Measurements from ENCODE around the gene IGSF6.
"Not testable (repeated sequence)": the region's sequence is repeated elsewhere in the genome, so short reads cannot be mapped to it uniquely, and the experiment has no call there.

Gene IGSF6

DNA sequence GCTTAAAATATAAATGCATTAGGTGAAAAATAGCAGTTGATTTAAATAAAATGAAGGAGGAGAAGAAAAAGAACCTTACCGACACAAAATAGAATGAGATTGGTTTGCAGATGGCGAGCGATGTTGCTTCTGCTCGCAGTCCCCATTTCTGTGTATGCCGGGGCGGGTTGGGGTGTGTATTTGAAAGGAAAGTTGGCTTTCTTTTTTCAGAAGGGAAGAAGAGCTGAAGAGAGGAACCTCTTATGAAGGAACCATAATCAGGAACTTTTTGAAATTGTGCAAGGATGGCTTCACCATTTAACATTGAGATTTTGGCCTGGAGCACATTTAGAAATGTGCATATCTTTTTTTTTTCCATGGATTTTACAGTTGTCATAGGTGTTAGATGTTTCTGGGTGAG, at the start of gene IGSF6:
Gene IGSF6 (minus strand): TSS at position 156 of the 400 bp plus-strand sequence. CDS start 10 bp downstream, at position 146.
- DNase-seq, result no peak

- DNase-seq, result no peak
These were observed 48.9 kb upstream of the IGSF6 start for GRCh38 chr16:21701271-21701670.

GRCh38 chr16:21698169-21699032, 46.0 kb upstream of the IGSF6 start:
- no peak for DNase-seq

DNA sequence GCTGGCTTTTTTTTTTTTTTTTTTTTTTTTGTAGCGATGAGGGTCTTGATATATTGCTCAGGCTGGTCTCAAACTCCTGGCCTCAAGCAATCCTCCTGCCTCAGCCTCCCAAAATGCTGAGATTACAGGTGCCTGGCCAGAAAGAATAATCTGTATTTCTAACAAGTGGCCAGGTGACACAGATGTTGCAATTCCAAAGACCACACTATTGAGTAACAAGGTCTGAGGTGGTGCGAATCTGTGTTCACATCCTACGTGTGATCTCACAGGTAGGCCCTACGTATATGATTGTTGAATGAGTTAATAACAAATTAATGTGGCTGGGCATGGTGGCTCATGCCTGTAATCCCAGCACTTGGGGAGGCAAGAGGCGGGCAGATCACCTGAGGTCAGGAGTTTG, 44.6 kb upstream of the IGSF6 start:
- DNase-seq, result no peak

- DNase-seq, result no peak
These were observed 42.2 kb upstream of the IGSF6 start for GRCh38 chr16:21694609-21695008.

DNA sequence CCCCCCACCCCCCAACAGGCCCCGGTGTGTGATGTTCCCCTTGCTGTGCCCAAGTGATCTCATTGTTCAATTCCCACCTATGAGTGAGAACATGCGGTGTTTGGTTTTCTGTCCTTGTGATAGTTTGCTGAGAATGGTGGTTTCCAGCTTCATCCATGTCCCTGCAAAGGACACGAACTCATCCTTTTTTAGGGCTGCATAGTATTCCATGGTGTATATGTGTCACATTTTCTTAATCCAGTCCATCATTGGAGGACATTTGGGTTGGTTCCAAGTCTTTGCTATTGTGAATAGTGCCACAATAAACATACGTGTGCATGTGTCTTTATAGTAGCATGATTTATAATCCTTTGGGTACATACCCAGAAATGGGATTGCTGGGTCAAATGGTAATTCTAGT, 38.6 kb upstream of the IGSF6 start:
- DNase-seq, result not testable (repeated sequence)

DNA sequence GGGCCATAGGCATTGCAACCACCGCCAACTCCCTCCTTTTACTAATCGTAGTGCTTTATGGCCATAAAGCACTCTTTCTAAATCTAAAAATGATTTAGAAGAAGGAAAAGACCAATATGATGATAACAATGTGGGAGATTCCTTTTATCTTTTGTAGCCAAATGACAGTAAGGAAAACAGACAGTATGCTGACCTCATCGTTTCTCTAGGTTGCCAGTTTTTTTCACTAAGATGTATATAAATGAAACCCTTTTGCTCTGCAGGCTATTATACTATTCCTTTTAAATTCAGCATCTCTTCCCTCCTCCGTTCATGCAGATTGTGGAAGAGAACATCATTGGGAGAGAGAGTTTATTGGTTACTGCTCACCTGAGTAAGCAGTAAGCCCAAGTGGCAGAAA, 36.7 kb upstream of the IGSF6 start:
- DNase-seq, result no peak

DNA sequence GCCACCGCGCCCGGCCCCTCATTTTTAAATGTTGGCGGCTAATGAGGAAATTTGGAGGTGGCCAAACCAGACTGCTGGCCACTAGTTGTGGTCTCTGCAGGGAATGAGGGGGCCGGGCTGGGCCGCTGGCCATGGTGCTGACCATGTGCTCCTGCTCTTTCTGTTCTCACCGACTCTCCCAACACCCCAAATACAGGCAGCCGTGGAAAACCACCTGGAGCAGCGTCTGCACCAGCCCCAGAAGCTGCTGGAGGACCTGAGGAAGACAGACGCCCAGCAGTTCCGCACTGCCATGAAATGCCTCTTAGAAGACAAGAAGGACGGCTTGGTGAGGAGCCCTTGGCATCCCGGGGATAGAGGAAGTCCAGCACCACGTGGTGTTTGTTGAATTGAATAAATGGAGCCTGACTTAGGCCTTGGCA, 32.6 kb upstream of the IGSF6 start:
- no peak for DNase-seq

GRCh38 chr16:21684199-21684598, 31.8 kb upstream of the IGSF6 start:
- DNase-seq, result peak; percentile 14

DNA sequence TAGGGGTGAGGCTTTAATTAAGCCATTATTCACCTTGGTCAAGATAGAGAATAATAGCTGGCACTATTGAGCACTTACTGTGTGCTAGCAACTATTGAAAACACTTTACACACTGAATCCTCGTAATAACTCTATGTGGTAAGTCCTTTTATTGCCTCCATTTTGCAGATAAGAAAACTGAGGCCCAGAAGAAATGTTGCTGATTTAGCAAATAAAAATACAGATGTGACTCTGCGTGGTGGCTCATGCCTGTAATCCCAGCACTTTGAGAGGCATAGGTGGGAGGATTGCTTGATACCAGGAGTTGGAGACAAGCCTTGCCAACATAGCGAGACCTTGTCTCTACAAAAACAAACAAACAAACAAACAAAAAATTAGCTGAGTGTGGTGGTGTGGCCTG, 30.8 kb upstream of the IGSF6 start:
- DNase-seq, result no peak

GRCh38 chr16:21680714-21681113, 28.3 kb upstream of the IGSF6 start:
- not testable (repeated sequence) for DNase-seq

DNA sequence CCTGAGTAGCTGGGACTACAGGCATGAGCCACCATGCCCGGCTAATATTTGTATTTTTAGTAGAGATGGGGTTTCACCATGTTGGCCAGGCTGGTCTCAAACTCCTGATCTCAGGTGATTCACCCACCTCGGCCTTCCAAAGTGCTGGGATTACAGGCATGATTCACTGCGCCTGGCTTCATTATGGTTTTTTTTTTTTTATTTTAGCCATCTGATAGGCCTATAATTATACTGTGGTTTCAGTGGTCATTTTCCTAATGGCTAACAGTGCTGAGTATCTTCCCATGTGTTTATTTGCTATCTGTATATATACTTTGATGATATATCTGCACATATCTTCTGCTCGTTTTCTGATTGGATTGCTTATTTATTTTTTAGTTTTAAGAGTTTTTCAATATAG, 22.0 kb upstream of the IGSF6 start:
- DNase-seq, result not testable (repeated sequence)

GRCh38 chr16:21673469-21673868, 21.1 kb upstream of the IGSF6 start:
- DNase-seq, result no peak

GRCh38 chr16:21667575-21667974, 15.2 kb upstream of the IGSF6 start:
- DNase-seq, result no peak

GRCh38 chr16:21666772-21667171, 14.4 kb upstream of the IGSF6 start:
- DNase-seq, result no peak

DNA sequence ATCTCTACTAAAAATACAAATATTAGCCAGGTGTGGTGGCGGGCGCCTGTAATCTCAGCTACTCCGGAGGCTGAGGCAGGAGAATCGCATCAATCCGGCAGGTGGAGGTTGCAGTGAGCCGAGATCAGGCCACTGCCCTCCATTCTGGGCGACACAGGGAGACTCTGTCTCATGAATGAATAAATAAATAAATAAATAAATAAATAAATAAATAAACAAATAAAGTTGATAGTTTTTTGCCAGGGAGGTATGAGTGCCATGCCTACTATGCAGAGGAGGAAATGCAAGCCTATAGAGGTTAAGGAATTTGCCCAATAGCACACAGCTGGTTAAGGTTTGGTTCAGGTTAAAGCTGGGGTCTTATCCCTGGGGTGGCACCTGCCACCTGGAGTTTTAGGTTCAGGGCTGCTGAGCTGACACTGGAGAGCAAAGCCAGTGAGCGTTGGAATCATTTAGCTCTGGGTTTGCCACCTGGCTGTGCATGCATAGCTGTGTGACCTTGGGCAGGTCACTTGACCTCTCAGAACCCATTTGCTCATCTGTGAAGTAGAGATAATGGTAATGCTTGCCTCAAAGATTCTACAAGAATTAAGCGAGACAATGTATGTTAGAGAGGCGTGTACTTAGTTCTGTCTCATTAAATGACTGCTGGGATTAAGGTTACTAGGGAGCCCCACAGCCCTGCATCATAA, 12.5 kb upstream of the IGSF6 start:
- DNase-seq, result no peak

GRCh38 chr16:21663889-21664647, 11.7 kb upstream of the IGSF6 start, which contains the start of gene OTOA:
OTOA (plus strand) TSS chr16:21663968; CDS start chr16:21678515, 14,547 bp downstream.
- DNase-seq, result peak; percentile 13

DNA sequence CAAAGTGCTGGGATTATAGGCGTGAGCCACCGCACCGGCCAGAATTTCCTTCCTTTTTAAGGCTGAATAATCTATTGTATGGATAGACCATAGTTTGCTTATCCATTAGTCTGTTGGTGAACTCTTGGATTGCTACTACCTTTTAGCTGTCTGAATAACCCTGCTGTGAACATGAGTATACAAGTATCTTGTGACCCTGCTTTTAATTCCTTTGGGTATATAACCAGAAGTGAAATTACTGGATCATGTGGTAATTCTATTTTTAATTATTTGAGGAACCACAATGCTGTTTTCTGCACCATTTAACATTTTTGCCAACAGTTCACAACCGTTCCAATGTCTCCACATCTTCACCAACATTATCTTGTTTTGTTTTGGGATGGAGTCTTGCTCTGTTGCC, 6.7 kb upstream of the IGSF6 start:
- DNase-seq, result no peak

GRCh38 chr16:21656795-21657768, 4.7 kb upstream of the IGSF6 start:
- DNase-seq, result peak; percentile 37

DNA sequence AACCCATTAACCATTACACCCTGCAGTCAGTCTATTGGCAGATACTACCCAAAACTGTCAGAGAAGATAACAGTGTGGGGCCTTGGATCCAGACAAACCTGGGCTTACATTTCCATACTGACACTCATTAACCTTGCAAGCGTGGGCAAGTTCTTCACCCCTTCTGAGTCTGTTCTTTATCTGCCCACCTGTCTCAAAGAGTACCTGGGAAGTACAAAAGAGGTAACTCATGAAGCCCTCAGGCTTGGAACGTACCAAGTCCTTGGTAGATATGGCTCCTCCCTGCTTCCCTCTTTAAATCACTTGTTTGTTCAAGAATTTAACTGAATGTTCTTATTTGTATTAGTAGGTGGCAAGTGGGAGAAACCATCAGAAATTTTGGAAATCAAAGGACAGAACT, 2.5 kb upstream of the IGSF6 start:
- DNase-seq, result no peak

DNA sequence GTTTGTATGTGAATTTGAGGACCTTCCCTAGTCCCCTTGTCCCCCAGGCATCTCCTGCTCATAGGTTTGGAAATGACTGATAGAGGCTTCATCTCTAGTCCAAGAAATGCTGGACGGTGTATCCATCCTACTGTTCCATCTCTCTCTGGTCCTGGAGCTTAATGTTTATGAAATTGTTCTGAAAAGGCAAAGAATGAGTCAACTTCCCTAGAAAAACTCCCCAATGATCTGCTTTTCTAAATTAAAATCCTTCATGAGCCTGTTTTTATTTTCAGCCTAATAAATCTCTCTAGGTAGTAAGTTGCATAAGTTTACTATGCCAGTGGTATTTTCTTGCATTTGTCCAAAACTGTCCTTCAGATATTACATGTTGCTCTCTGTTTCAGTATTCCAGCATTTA, 2.1 kb upstream of the IGSF6 start:
- no peak for DNase-seq

DNA sequence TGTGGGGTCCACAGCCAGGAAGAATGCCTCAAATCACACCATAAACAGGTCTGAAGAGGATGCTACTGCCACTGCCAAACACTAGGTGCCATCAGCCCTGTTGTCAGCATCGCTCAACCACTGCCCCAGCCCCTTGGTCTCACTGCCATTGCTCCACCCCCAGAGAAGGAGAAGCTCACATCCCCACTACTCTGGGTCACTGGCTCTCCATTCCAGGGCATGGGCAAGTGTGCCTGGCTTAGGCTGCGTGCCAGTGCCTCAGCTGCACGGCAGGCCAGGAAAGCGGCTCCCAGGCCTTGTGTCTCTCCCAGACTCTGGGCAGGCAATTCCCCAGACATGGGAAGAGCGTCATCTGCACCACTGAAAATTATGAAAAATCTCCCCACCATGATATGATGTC, 1.2 kb upstream of the IGSF6 start:
- no peak for DNase-seq
